Loucy (cell line): ENCODE data around the gene GAS6.

Experiments
- H2AFZ ChIP-seq: fragments of 200-600 bp; sonication (generic); 2 replicates; pipeline ENCODE4 v1.6.0; 2016; ENCODE audit warnings: antibody characterized with exemption, mild to moderate bottlenecking, low read length, moderate library complexity
- H3F3A ChIP-seq: fragments of 200-600 bp; 2 replicates; pipeline ENCODE4 v1.6.0; 2016; ENCODE audit warnings: antibody characterized with exemption, low read depth, mild to moderate bottlenecking
- H3K27me3 ChIP-seq: fragments of 200-600 bp; sonication (generic); 2 replicates; pipeline ENCODE4 v1.6.1; 2014; ENCODE audit warnings: low read length, mild to moderate bottlenecking; ENCODE audit not compliant: insufficient read depth, poor library complexity, severe bottlenecking
- H3K36me3 ChIP-seq: fragments of 200-600 bp; sonication (generic); 2 replicates; pipeline ENCODE4 v1.6.1; 2016; ENCODE audit warnings: low read length; ENCODE audit not compliant: insufficient read depth
- H3K4me1 ChIP-seq: fragments of 200-600 bp; sonication (generic); 2 replicates; pipeline ENCODE4 v1.5.1; 2014; ENCODE audit warnings: low read length, mild to moderate bottlenecking; ENCODE audit not compliant: insufficient read depth, poor library complexity, severe bottlenecking
- H3K4me2 ChIP-seq: fragments of 200-600 bp; sonication (generic); 2 replicates; pipeline ENCODE4 v1.6.0; 2014; ENCODE audit warnings: antibody characterized with exemption, low read length, low read depth, mild to moderate bottlenecking; ENCODE audit not compliant: poor library complexity, severe bottlenecking
- H3K4me3 ChIP-seq: fragments of 200-600 bp; sonication (generic); 2 replicates; pipeline ENCODE4 v1.5.1; 2014; ENCODE audit warnings: low read length, mild to moderate bottlenecking, mixed read lengths; ENCODE audit not compliant: poor library complexity, severe bottlenecking
- H3K79me2 ChIP-seq: fragments of 200-600 bp; sonication (generic); 2 replicates; pipeline ENCODE4 v1.6.1; 2014; ENCODE audit warnings: low read length; ENCODE audit not compliant: insufficient read depth
- H3K9ac ChIP-seq: fragments of 200-600 bp; sonication (generic); 2 replicates; pipeline ENCODE4 v1.6.0; 2014; ENCODE audit warnings: mild to moderate bottlenecking, low read depth, low read length, moderate library complexity; ENCODE audit not compliant: poor library complexity, severe bottlenecking
- H3K9me2 ChIP-seq: fragments of 200-600 bp; sonication (generic); replicated peaks from 2 replicates; pipeline ENCODE4 v1.6.1; 2016; ENCODE audit warnings: low read depth, low read length, mixed read lengths
- H3K9me3 ChIP-seq: fragments of 200-600 bp; sonication (generic); 2 replicates; pipeline ENCODE4 v1.6.1; 2014; ENCODE audit warnings: mild to moderate bottlenecking, antibody characterized with exemption, low read length, low read depth; ENCODE audit not compliant: insufficient read depth
- H4K20me1 ChIP-seq: fragments of 200-600 bp; sonication (generic); 2 replicates; pipeline ENCODE4 v1.6.0; 2014; ENCODE audit warnings: antibody characterized with exemption, low read length, mild to moderate bottlenecking; ENCODE audit not compliant: insufficient read depth, poor library complexity, severe bottlenecking
- CTCF ChIP-seq: fragments of 200-600 bp; sonication (generic); conservative IDR thresholded peaks from 2 replicates; pipeline ENCODE4 v1.5.1; 2014; ENCODE audit warnings: mild to moderate bottlenecking, antibody characterized with exemption, low read length
- EZH2phosphoT487 ChIP-seq: fragments of 200-600 bp; IDR thresholded peaks from 2 replicates; pipeline ENCODE4 v1.6.1; 2018; ENCODE audit warnings: antibody characterized with exemption, mild to moderate bottlenecking, moderate library complexity, borderline replicate concordance

GAS6 gene

GRCh38 chr13:113817860-113818691, 45.8 kb downstream of the GAS6 start:
- no peaks in the 10 kb centered on the region for H3K79me2 ChIP-seq
- H3K27me3 ChIP-seq, result no peaks in the 10 kb centered on the region
- peaks cover 4% of the 10 kb centered on the region for H3K4me1 ChIP-seq
- no peaks in the 10 kb centered on the region for H3F3A ChIP-seq
- H4K20me1 ChIP-seq, result no peaks in the 10 kb centered on the region
- no peak overlapping the region for H3K4me3 ChIP-seq
- no peaks in the 10 kb centered on the region for H3K9me2 ChIP-seq
- H3K9ac ChIP-seq, result no peak overlapping the region
- H3K36me3 ChIP-seq, result no peaks in the 10 kb centered on the region
- no peaks in the 10 kb centered on the region for H3K9me3 ChIP-seq
- TF ChIP-seq EZH2phosphoT487, result no peak
- TF ChIP-seq CTCF, result no peak
- no peak overlapping the region for H3K4me2 ChIP-seq
- no peak overlapping the region for H2AFZ ChIP-seq

GRCh38 chr13:113816946-113817859, 46.7 kb downstream of the GAS6 start:
- Histone ChIP-seq H2AFZ (no peak overlapping the region), H3K9ac (no peak overlapping the region), H3K9me3 (no peaks in the 10 kb centered on the region), H3K27me3 (no peaks in the 10 kb centered on the region), H3F3A (no peaks in the 10 kb centered on the region), H3K79me2 (no peaks in the 10 kb centered on the region), H3K4me2 (peak overlapping the region; percentile 15), H3K36me3 (no peaks in the 10 kb centered on the region), H4K20me1 (no peaks in the 10 kb centered on the region), H3K4me1 (peaks cover 4% of the 10 kb centered on the region), H3K9me2 (no peaks in the 10 kb centered on the region), H3K4me3 (no peak overlapping the region)
- TF ChIP-seq CTCF, result peak; percentile 84
- TF ChIP-seq EZH2phosphoT487, result no peak

- no peaks in the 10 kb centered on the region for H3K36me3 ChIP-seq
- H3K4me3 ChIP-seq, result no peak overlapping the region
Observed at GRCh38 chr13:113816254-113816929, 47.5 kb downstream of the GAS6 start.

More at GRCh38 chr13:113816254-113816929, 47.5 kb downstream of the GAS6 start:
- Histone ChIP-seq H3K27me3 (no peaks in the 10 kb centered on the region), H2AFZ (no peak overlapping the region), H4K20me1 (no peaks in the 10 kb centered on the region), H3K4me1 (peaks cover 4% of the 10 kb centered on the region), H3K9ac (no peak overlapping the region), H3K9me3 (no peaks in the 10 kb centered on the region), H3K9me2 (no peaks in the 10 kb centered on the region), H3K79me2 (no peaks in the 10 kb centered on the region), H3K4me2 (peak overlapping the region; percentile 15), H3F3A (no peaks in the 10 kb centered on the region)
- TF ChIP-seq CTCF (no peak), EZH2phosphoT487 (no peak)
